Measurements from ENCODE around the gene MYADML2.

The MYADML2 gene

DNA sequence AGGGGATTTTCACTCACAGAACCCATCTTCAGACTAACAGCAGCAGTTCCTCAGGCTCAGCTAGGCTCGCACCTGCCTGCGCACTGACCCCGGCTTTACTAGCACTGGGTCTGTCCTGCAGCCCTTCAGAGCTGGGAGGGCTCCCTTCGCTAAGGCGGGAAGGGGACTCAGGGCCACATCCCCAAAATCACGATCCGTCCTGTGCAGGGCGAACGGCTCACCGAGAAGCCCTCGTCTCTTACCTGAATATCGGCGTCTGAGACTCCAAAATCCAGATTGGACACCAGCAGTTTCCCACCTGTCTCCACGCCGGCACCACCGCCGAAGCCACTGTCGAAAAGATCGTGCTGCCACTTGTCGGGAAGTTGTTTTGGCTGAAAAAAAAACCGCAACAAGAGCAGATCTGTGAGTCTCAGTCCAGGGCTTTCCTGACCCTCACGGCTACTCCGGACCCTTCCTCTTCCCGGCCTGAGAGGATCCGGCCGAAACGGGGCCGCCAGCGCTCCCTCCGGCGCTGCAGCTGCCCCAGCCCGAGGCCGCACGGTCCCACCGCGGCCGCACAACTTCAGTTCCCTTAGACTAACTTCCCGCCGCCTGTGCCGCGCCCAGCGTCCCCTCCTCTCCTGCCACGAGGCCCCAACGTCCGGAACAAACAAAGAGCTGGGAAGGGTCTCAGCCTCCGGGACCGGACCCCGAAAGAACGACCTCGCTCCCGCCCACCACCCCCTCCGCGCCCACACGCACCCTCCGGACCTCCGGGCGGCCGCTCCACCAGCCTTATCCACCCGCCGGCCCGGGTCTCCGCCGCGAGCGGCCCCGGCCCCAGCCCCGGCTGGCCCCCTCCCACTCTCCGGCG, 56.4 kb downstream of the MYADML2 start:
- no peak for TF ChIP-seq EGR1 (IDR thresholded peaks at IDR 0.05)
- TF ChIP-seq MAX (IDR thresholded peaks at IDR 0.05): peak; percentile 30; the same call in 1 of the 2 replicates
